IPS-18c (cell line): ENCODE results near the gene RDX.

Experiments used
- H3K4me3 ChIP-seq: 2 replicates; pipeline ENCODE4 v1.7.0; 2013; ENCODE audit warnings: low read depth, mild to moderate bottlenecking, low read length, moderate library complexity; ENCODE audit not compliant: insufficient read depth
- H3K9me3 ChIP-seq: one replicate; pipeline ENCODE4 v1.6.1; 2013; ENCODE audit warnings: mild to moderate bottlenecking, low read length, moderate library complexity; ENCODE audit not compliant: control insufficient read depth, insufficient read depth

RDX gene

GRCh38 chr11:110131386-110132123 is 164.9 kb downstream of the RDX start:
- no peak overlapping the region for H3K4me3 ChIP-seq
- no peaks in the 10 kb centered on the region for H3K9me3 ChIP-seq

GRCh38 chr11:110130642-110131238 is 165.7 kb downstream of the RDX start:
- H3K9me3 ChIP-seq: no peaks in the 10 kb centered on the region
- H3K4me3 ChIP-seq: no peak overlapping the region

GRCh38 chr11:110128161-110128560 is 168.3 kb downstream of the RDX start:
- Histone ChIP-seq H3K4me3 (no peak overlapping the region), H3K9me3 (no peaks in the 10 kb centered on the region)

GRCh38 chr11:110126936-110127335 is 169.5 kb downstream of the RDX start:
- H3K4me3 ChIP-seq: no peak overlapping the region
- H3K9me3 ChIP-seq: no peaks in the 10 kb centered on the region

- no peak overlapping the region for H3K4me3 ChIP-seq
Measured at GRCh38 chr11:110125632-110126031, 170.8 kb downstream of the RDX start.

More at GRCh38 chr11:110125632-110126031, 170.8 kb downstream of the RDX start:
- no peaks in the 10 kb centered on the region for H3K9me3 ChIP-seq
